Measurements from ENCODE around the gene DNAH7. TPM values are rescaled to one million over a fixed set of nuclear protein-coding genes. Genes with fewer than 3 reads are reported as not detected.

The DNAH7 gene
- total and polyA plus RNA-seq, 2 of the 13 experiments (the other 11 are each of a cell fraction or from before 2014, with no cell fraction given): 0.09 TPM; not detected in 1

DNA sequence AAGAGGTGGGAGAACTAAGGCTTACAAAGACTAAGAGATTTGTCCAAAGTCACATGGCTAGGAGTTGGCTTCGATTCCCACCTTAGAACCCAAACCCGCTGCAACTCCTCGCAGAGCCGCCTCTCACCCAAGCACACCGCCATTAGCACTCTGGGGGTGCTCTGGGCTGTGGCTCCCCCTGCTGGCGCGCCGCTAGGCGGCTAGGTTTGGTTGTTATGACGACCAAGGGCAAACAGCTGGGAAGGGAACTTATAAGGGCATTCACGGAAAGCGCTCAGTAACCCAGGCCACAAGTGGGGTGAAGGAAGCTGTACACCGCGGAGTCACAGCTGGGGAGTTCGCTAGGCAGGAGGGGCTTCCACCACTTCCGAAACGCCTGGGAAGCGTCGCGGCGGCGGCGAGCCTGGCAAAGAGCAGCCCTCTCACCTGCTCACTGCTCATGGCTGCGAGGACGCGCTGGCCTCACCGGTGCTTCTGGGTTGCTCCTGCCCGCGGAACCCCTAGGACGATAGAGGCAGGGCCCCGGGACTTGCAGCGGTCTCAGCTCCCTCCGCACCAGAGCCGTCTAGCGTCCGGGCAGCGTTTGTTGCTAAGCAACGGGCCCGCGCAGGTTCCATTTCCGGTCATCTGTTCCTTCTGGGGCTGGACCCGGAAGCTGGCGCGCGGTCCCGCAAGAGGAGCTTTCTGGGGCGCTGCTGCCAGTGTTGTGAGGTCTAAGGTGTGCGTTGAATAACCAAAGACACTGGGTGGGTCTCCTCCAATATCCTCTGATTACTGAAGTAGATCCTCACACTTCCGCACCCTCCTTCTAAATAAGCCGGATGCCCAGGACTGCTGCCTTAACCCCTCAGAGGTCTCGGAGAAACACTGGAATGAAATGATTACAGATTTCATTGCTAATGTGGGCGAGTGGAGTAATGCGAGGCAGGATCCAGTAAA, at the start of gene DNAH7 (continued):
- no peak for TF ChIP-seq AFF4 (CRISPR knock-in tag; IDR thresholded peaks at IDR 0.05)
- peak; percentile 78; the same call in 1 of the 2 replicates for TF ChIP-seq AKAP8 (CRISPR knock-in tag; IDR thresholded peaks at IDR 0.05)
- peak; percentile 37; the same call in 1 of the 2 replicates for TF ChIP-seq ZNF772 (CRISPR knock-in tag; IDR thresholded peaks at IDR 0.05)
- peak; percentile 62; the same call in 1 of the 2 replicates for TF ChIP-seq ZNF691 (CRISPR knock-in tag; IDR thresholded peaks at IDR 0.05; ENCODE audit: borderline replicate concordance, low read depth)
- TF ChIP-seq RAD21 (CRISPR knock-in tag; IDR thresholded peaks at IDR 0.05): peak; percentile 67
- no peak for TF ChIP-seq ZNF749 (CRISPR knock-in tag; IDR thresholded peaks at IDR 0.05; ENCODE audit: borderline replicate concordance)
- TF ChIP-seq STAT5B (CRISPR knock-in tag; IDR thresholded peaks at IDR 0.05): no peak
- TF ChIP-seq ZNF484 (CRISPR knock-in tag; IDR thresholded peaks at IDR 0.05; ENCODE audit: borderline replicate concordance, low read depth): no peak
- TF ChIP-seq, protein P1, sequence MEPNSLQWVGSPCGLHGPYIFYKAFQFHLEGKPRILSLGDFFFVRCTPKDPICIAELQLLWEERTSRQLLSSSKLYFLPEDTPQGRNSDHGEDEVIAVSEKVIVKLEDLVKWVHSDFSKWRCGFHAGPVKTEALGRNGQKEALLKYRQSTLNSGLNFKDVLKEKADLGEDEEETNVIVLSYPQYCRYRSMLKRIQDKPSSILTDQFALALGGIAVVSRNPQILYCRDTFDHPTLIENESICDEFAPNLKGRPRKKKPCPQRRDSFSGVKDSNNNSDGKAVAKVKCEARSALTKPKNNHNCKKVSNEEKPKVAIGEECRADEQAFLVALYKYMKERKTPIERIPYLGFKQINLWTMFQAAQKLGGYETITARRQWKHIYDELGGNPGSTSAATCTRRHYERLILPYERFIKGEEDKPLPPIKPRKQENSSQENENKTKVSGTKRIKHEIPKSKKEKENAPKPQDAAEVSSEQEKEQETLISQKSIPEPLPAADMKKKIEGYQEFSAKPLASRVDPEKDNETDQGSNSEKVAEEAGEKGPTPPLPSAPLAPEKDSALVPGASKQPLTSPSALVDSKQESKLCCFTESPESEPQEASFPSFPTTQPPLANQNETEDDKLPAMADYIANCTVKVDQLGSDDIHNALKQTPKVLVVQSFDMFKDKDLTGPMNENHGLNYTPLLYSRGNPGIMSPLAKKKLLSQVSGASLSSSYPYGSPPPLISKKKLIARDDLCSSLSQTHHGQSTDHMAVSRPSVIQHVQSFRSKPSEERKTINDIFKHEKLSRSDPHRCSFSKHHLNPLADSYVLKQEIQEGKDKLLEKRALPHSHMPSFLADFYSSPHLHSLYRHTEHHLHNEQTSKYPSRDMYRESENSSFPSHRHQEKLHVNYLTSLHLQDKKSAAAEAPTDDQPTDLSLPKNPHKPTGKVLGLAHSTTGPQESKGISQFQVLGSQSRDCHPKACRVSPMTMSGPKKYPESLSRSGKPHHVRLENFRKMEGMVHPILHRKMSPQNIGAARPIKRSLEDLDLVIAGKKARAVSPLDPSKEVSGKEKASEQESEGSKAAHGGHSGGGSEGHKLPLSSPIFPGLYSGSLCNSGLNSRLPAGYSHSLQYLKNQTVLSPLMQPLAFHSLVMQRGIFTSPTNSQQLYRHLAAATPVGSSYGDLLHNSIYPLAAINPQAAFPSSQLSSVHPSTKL (CRISPR knock-in tag; IDR thresholded peaks at IDR 0.05): no peak; the same call in none of the 2 replicates
- peak; percentile 34; the same call in 1 of the 2 replicates for TF ChIP-seq NFYC (CRISPR knock-in tag; IDR thresholded peaks at IDR 0.05)
- TF ChIP-seq NCOA5 (CRISPR knock-in tag; IDR thresholded peaks at IDR 0.05): no peak
- 0 out of 2 replicates have a peak, but pooled peaks have one; percentile 52 for TF ChIP-seq E2F2 (CRISPR knock-in tag; IDR thresholded peaks at IDR 0.05; ENCODE audit: borderline replicate concordance)
- TF ChIP-seq, protein P2, sequence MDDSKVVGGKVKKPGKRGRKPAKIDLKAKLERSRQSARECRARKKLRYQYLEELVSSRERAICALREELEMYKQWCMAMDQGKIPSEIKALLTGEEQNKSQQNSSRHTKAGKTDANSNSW (CRISPR knock-in tag; IDR thresholded peaks at IDR 0.05; ENCODE audit: borderline replicate concordance): 0 out of 2 replicates have a peak, but pooled peaks have one; percentile 27
- no peak for TF ChIP-seq SNAI1 (CRISPR knock-in tag; IDR thresholded peaks at IDR 0.05; ENCODE audit: borderline replicate concordance)
- no peak for TF ChIP-seq MAZ (IDR thresholded peaks at IDR 0.05; ENCODE audit: borderline replicate concordance, low read depth, low read length)
- peak; percentile 55; the same call in 1 of the 2 replicates for TF ChIP-seq MAZ (CRISPR knock-in tag; IDR thresholded peaks at IDR 0.05; ENCODE audit: low read depth)
- TF ChIP-seq MTA1 (CRISPR knock-in tag; IDR thresholded peaks at IDR 0.05; ENCODE audit: borderline replicate concordance): peak; percentile 84; the same call in 1 of the 2 replicates

Data from HepG2 (cell line).